ENCODE measurements around the gene CHMP5. TPM values are rescaled to one million over a fixed set of nuclear protein-coding genes. Genes with fewer than 3 reads are reported as not detected.

The CHMP5 gene
- total RNA-seq, 4 donors from 2014 or later = 43.7 to 60.3 (median 50.7) TPM

DNA sequence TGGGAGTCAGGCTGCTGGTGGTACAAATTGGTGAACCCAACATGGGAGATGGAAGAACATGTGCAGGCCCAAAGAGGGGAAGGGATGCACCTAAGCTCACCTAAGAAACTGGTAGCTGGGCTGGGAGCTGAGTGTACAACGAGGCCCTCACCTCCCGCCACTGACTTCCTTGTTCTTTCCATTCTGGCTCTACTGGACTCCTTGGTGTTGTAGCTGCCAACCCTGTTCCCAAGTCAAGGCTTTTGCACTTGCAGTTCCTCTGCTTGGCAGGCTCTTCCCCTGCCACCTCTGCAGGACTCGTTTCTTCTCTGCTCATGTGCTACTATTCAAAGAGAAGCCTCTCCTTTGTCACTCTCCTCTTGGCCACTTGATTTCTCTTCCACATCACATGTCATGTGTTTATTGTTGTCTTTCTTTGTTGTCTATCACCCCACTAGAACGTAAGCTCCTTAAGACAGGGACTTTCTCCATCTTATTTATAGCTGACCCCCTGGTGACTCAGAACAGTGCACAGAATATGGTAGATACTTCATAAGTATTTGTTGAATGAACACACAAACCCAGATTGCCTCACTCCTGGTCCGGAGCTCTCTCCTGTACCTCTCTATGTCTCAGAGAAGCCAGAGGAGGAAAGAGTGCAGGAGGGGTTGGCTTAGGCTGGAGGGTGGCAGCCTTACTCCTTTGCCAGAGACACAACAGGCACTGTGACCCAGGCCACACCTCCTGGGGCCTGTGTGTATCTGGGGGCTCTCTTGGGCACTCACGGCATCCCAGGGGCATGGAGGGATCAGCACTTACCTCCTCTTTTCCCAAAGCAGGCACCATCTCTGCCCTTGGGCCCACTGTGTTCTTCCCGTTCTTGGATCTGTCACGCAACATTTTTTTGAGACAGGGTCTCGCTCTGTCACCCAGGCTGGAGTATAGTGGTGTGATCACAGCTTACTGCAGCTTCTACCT lies 30.1 kb upstream of the CHMP5 start:
- WGBS = 57% methylated on average over 9 of the region's 9 CpGs
- no peaks in the 10 kb centered on the region for H3K36me3 ChIP-seq
- no peaks in the 10 kb centered on the region for H3K27me3 ChIP-seq
- H3K27ac ChIP-seq = peak overlapping the region; percentile 90
- DNase-seq (ENCODE audit: low spot score in 2 of 2) = peak; percentile 53 to 54
- TF ChIP-seq EP300 (IDR thresholded peaks at IDR 0.05) (no peak), POLR2AphosphoS5 (IDR thresholded peaks at IDR 0.05) (no peak), POLR2A (IDR thresholded peaks at IDR 0.05) (no peak)
- TF ChIP-seq, protein P1, sequence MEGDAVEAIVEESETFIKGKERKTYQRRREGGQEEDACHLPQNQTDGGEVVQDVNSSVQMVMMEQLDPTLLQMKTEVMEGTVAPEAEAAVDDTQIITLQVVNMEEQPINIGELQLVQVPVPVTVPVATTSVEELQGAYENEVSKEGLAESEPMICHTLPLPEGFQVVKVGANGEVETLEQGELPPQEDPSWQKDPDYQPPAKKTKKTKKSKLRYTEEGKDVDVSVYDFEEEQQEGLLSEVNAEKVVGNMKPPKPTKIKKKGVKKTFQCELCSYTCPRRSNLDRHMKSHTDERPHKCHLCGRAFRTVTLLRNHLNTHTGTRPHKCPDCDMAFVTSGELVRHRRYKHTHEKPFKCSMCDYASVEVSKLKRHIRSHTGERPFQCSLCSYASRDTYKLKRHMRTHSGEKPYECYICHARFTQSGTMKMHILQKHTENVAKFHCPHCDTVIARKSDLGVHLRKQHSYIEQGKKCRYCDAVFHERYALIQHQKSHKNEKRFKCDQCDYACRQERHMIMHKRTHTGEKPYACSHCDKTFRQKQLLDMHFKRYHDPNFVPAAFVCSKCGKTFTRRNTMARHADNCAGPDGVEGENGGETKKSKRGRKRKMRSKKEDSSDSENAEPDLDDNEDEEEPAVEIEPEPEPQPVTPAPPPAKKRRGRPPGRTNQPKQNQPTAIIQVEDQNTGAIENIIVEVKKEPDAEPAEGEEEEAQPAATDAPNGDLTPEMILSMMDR (IDR thresholded peaks at IDR 0.05) = no peak
- no peaks in the 10 kb centered on the region for H3K9me3 ChIP-seq
- H3K4me3 ChIP-seq = no peak overlapping the region
- H3K4me1 ChIP-seq = peaks cover 46% of the 10 kb centered on the region

- Histone ChIP-seq H3K27ac (no peak overlapping the region), H3K36me3 (no peaks in the 10 kb centered on the region), H3K4me3 (no peak overlapping the region), H3K27me3 (no peaks in the 10 kb centered on the region), H3K4me1 (peaks cover 30% of the 10 kb centered on the region), H3K9me3 (no peaks in the 10 kb centered on the region)
- TF ChIP-seq POLR2A (IDR thresholded peaks at IDR 0.05) = no peak
- TF ChIP-seq, protein P1 (IDR thresholded peaks at IDR 0.05) = no peak
- no peak for TF ChIP-seq POLR2AphosphoS5 (IDR thresholded peaks at IDR 0.05)
- TF ChIP-seq EP300 (IDR thresholded peaks at IDR 0.05) = no peak
- 67% methylated on average over 3 of the region's 3 CpGs for WGBS
- DNase-seq (ENCODE audit: low spot score in 2 of 2) = no peak
Measured at GRCh38 chr9:33236571-33236970, 28.3 kb upstream of the CHMP5 start.

DNA sequence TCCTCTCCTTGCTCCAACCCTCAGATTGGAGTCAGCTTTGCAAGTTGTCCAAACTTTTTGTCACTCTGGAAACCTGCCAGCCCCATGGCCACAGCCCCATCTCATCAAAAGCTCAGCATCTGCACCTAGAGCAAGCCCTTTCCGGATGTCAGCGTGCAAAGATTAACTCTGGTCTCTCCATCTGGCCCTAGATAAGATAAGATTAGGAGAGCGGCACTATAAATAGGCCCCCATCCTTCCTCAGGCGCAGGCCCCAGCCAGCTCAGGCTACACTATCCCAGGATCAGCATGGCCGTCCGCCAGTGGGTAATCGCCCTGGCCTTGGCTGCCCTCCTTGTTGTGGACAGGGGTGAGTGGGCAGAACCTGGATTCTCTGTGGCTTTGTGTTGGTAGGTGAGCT lies 24.9 kb upstream of the CHMP5 start, which contains the start of gene SPINK4:
SPINK4 (plus strand) TSS at position 247 of the 400 bp plus-strand sequence; CDS start at position 289, 42 bp downstream.
- Histone ChIP-seq H3K9me3 (no peaks in the 10 kb centered on the region), H3K27ac (no peak within 1 kb of the TSS), H3K4me1 (peaks cover 5% of the 10 kb centered on the region), H3K36me3 (no peaks in the 10 kb centered on the region), H3K4me3 (no peak within 1 kb of the TSS), H3K27me3 (no peaks in the 10 kb centered on the region)
- WGBS = 61% methylated on average over 3 of the region's 7 CpGs
- TF ChIP-seq, protein P1 (IDR thresholded peaks at IDR 0.05) = no peak
- TF ChIP-seq POLR2A (IDR thresholded peaks at IDR 0.05) (no peak), EP300 (IDR thresholded peaks at IDR 0.05) (no peak), POLR2AphosphoS5 (IDR thresholded peaks at IDR 0.05) (no peak)
- peak; percentile 59 to 70 for DNase-seq (ENCODE audit: low spot score in 2 of 2)

GRCh38 chr9:33241298-33241697 lies 23.6 kb upstream of the CHMP5 start:
- Histone ChIP-seq H3K27me3 (no peaks in the 10 kb centered on the region), H3K9me3 (no peaks in the 10 kb centered on the region), H3K27ac (no peak overlapping the region), H3K36me3 (no peaks in the 10 kb centered on the region), H3K4me1 (no peaks in the 10 kb centered on the region), H3K4me3 (no peak overlapping the region)
- DNase-seq (ENCODE audit: low spot score in 2 of 2) = peak in 1 of 2 donors; percentile 49
- no peak for TF ChIP-seq POLR2A (IDR thresholded peaks at IDR 0.05)
- TF ChIP-seq EP300 (IDR thresholded peaks at IDR 0.05) = no peak
- TF ChIP-seq, protein P1 (IDR thresholded peaks at IDR 0.05) = no peak
- TF ChIP-seq POLR2AphosphoS5 (IDR thresholded peaks at IDR 0.05) = no peak
- WGBS = 68% methylated on average over 5 of the region's 5 CpGs

- H3K27ac ChIP-seq = no peak overlapping the region
- 82% methylated on average over 6 of the region's 6 CpGs for whole genome bisulfite sequencing
- no peak overlapping the region for H3K4me3 ChIP-seq
- TF ChIP-seq, protein P1 (IDR thresholded peaks at IDR 0.05) = no peak
- TF ChIP-seq POLR2A (IDR thresholded peaks at IDR 0.05) = no peak
- TF ChIP-seq EP300 (IDR thresholded peaks at IDR 0.05) = no peak
- no peak for TF ChIP-seq POLR2AphosphoS5 (IDR thresholded peaks at IDR 0.05)
- no peaks in the 10 kb centered on the region for H3K9me3 ChIP-seq
- H3K36me3 ChIP-seq = no peaks in the 10 kb centered on the region
- no peaks in the 10 kb centered on the region for H3K27me3 ChIP-seq
- no peaks in the 10 kb centered on the region for H3K4me1 ChIP-seq
- no peak for DNase-seq (ENCODE audit: low spot score in 2 of 2)
Measured at GRCh38 chr9:33242609-33243134, 22.2 kb upstream of the CHMP5 start.

All from suprapubic skin (tissue), 4 donors.